ENCODE results near the gene NPB.

The NPB gene

GRCh38 chr17:81868674-81869220, 33.3 kb upstream of the NPB start:
- CTCF ChIA-PET = interaction anchor here (0.6 to 2.6 kb wide), 6 partner anchors 41 to 154 kb away, joined by 3 to 9 read pairs (median 4); partner anchors contain the start of genes CENPX and LRRC45
- no peak for TF ChIP-seq SP1 (IDR thresholded peaks at IDR 0.05)
- TF ChIP-seq, protein P1, sequence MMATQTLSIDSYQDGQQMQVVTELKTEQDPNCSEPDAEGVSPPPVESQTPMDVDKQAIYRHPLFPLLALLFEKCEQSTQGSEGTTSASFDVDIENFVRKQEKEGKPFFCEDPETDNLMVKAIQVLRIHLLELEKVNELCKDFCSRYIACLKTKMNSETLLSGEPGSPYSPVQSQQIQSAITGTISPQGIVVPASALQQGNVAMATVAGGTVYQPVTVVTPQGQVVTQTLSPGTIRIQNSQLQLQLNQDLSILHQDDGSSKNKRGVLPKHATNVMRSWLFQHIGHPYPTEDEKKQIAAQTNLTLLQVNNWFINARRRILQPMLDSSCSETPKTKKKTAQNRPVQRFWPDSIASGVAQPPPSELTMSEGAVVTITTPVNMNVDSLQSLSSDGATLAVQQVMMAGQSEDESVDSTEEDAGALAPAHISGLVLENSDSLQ (IDR thresholded peaks at IDR 0.05) = 0 out of 2 replicates have a peak, but pooled peaks have one; percentile 26
- DNase-seq (ENCODE audit: extremely low spot score) = peak; percentile 36
- POLR2A ChIA-PET = interaction anchor here (1.2 to 2.6 kb wide), 13 partner anchors 8 to 202 kb away, joined by 3 to 26 read pairs (median 5); partner anchors contain the start of genes ALYREF, ANAPC11, CCDC137 and CENPX

GRCh38 chr17:81869221-81870130, 32.6 kb upstream of the NPB start:
- TF ChIP-seq LEF1 (IDR thresholded peaks at IDR 0.05; ENCODE audit: borderline replicate concordance) = peak; percentile 90
- no peak for TF ChIP-seq ELF4 (IDR thresholded peaks at IDR 0.05)
- TF ChIP-seq CTBP1 (IDR thresholded peaks at IDR 0.05; ENCODE audit: borderline replicate concordance) = 0 out of 2 replicates have a peak, but pooled peaks have one; percentile 64
- TF ChIP-seq SUZ12 (IDR thresholded peaks at IDR 0.05) = no peak
- no peak for TF ChIP-seq ZNF384 (IDR thresholded peaks at IDR 0.05)
- no peak for TF ChIP-seq SP1 (IDR thresholded peaks at IDR 0.05)
- ChIA-PET CTCF (interaction anchor here (0.5 to 2.6 kb wide), 11 partner anchors 40 to 704 kb away, joined by 3 to 9 read pairs (median 3); partner anchors contain the start of genes ARL16, CENPX, HGS and LRRC45), POLR2A (interaction anchor here (0.7 to 2.6 kb wide), 27 partner anchors 9 to 229 kb away, joined by 3 to 26 read pairs (median 4); partner anchors contain the start of genes ALYREF, ANAPC11, ASPSCR1 and CCDC137)
- peak; percentile 74 for DNase-seq (ENCODE audit: extremely low spot score)

DNA sequence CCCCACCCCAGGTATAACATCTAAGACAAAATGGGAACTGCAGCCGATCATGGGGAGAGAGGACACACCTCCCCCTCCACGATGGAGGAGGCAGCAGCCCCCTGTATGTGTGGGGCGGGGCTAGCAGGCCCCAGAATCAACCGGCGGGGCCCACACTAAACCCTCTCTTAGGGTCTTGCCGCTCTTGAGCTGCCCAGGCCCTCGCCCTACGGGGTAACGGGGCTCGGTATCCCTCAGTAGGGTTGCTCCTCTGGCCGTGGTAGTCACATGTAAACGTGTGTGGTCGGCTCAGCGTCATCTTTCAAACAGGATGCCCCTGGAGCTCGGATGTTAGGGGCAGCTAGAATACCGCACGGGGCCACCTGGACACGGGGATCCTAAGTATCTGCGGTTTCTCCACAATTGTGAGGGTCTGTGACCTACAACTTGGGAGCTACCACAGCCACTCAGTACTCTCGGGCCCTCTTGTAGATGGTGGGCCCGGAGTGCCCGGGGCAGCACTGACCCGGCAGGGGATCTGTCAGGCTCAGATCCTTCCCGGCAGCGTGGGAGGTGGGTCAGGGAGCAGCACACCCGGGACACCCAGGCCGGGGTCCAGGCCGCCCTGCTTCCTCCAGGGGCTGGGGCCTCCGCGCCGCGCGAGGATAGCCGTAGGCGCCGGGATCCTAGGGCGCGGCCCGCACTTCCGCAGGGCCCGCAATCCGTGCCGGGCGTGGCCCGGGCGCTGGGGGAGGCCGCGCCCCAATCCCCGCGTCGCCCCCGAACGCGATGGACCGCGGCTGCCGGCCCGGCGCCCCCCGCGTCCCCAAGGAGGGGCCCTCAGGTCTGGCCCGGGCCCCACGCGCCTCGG, 31.7 kb upstream of the NPB start:
- ChIA-PET CTCF (interaction anchor here (1.1 to 2.2 kb wide), 2 partner anchors 56 to 152 kb away, joined by 3 to 6 read pairs; partner anchors contain the start of genes CENPX and LRRC45), POLR2A (interaction anchor here (0.8 to 2.6 kb wide), 24 partner anchors 9 to 228 kb away, joined by 3 to 26 read pairs (median 4); partner anchors contain the start of genes ALYREF, ANAPC11, ASPSCR1 and CENPX)
- DNase-seq (ENCODE audit: extremely low spot score) = no peak
- TF ChIP-seq LEF1 (IDR thresholded peaks at IDR 0.05; ENCODE audit: borderline replicate concordance) (peak; percentile 79; the same call in 1 of the 2 replicates), FOXM1 (IDR thresholded peaks at IDR 0.05; ENCODE audit: borderline replicate concordance) (0 out of 2 replicates have a peak, but pooled peaks have one; percentile 48), ELF4 (IDR thresholded peaks at IDR 0.05) (no peak)

DNA sequence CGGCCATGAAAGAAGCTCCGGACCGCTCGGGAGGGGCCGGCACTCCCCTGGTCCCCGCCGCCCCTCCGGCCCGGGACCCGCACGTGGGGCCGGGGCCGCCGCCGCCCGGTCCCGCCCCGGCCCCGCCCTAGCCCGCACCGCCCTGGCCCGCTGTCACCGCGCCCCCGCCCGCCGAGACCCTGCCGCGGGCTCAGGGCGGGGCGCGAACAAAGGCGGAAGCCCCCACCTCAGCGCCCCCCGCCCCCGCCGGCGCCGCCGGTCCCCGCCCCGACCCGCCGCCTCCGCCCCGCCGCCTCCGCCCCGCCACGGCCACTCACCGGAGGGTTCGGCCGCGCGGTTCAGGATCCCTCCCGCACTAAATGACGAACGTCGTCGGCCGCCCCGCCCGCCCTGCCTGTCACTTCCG, 31.1 kb upstream of the NPB start, which contains the start of gene ARHGDIA:
Gene ARHGDIA (minus strand): TSS at position 357 of the 406 bp plus-strand sequence. CDS start 1,407 bp downstream, outside the sequence.
- CTCF ChIA-PET = interaction anchor here (2.2 kb wide), 1 partner anchor 151 kb away, joined by 6 read pairs; the partner anchor contains the start of genes CENPX and LRRC45
- TF ChIP-seq ZNF384 (IDR thresholded peaks at IDR 0.05) = no peak
- no peak for TF ChIP-seq FOXM1 (IDR thresholded peaks at IDR 0.05; ENCODE audit: borderline replicate concordance)
- TF ChIP-seq SP1 (IDR thresholded peaks at IDR 0.05) = no peak
- no peak for TF ChIP-seq CTBP1 (IDR thresholded peaks at IDR 0.05; ENCODE audit: borderline replicate concordance)
- TF ChIP-seq, protein P1 (IDR thresholded peaks at IDR 0.05) = no peak
- TF ChIP-seq ARNT (IDR thresholded peaks at IDR 0.05) = no peak
- no peak for TF ChIP-seq L3MBTL2 (conservative IDR thresholded peaks at IDR 0.05)
- no peak for TF ChIP-seq SUZ12 (IDR thresholded peaks at IDR 0.05)
- TF ChIP-seq BHLHE40 (IDR thresholded peaks at IDR 0.05; ENCODE audit: borderline replicate concordance) = no peak
- TF ChIP-seq HDGF (IDR thresholded peaks at IDR 0.05; ENCODE audit: borderline replicate concordance) = no peak
- TF ChIP-seq NFRKB (IDR thresholded peaks at IDR 0.05) = no peak
- no peak for TF ChIP-seq LEF1 (IDR thresholded peaks at IDR 0.05; ENCODE audit: borderline replicate concordance)
- TF ChIP-seq ELF4 (IDR thresholded peaks at IDR 0.05) = no peak
- POLR2A ChIA-PET = interaction anchor here (1.0 to 2.6 kb wide), 11 partner anchors 15 to 228 kb away, joined by 3 to 26 read pairs (median 4); partner anchors contain the start of genes ALYREF, ANAPC11, ASPSCR1 and MAFG
- DNase-seq (ENCODE audit: extremely low spot score) = peak; percentile 48

GRCh38 chr17:81871387-81872230, 30.4 kb upstream of the NPB start:
- peak; percentile 96 for DNase-seq (ENCODE audit: extremely low spot score)
- CTCF ChIA-PET = interaction anchor here (0.6 kb wide), 1 partner anchor 21 kb away, joined by 5 read pairs; no protein-coding TSS in a partner anchor
- no peak for TF ChIP-seq SUZ12 (IDR thresholded peaks at IDR 0.05)
- no peak; the same call in 1 of the 2 replicates for TF ChIP-seq NFRKB (IDR thresholded peaks at IDR 0.05)
- TF ChIP-seq LEF1 (IDR thresholded peaks at IDR 0.05; ENCODE audit: borderline replicate concordance) = peak; percentile 96
- no peak for TF ChIP-seq FOXA1 (IDR thresholded peaks at IDR 0.05)
- peak; percentile 91 for TF ChIP-seq L3MBTL2 (conservative IDR thresholded peaks at IDR 0.05)
- peak; percentile 92 for TF ChIP-seq ELF4 (IDR thresholded peaks at IDR 0.05)
- TF ChIP-seq, protein P1 (IDR thresholded peaks at IDR 0.05) = peak; percentile 84
- TF ChIP-seq HDGF (IDR thresholded peaks at IDR 0.05; ENCODE audit: borderline replicate concordance) = no peak
- no peak for TF ChIP-seq CTBP1 (IDR thresholded peaks at IDR 0.05; ENCODE audit: borderline replicate concordance)
- no peak for TF ChIP-seq SP1 (IDR thresholded peaks at IDR 0.05)
- no peak for TF ChIP-seq FOXM1 (IDR thresholded peaks at IDR 0.05; ENCODE audit: borderline replicate concordance)
- peak; percentile 99 for TF ChIP-seq TARDBP (IDR thresholded peaks at IDR 0.05)
- no peak; the same call in 1 of the 2 replicates for TF ChIP-seq ARNT (IDR thresholded peaks at IDR 0.05)
- no peak for TF ChIP-seq FOXK2 (IDR thresholded peaks at IDR 0.05)
- no peak for TF ChIP-seq BHLHE40 (IDR thresholded peaks at IDR 0.05; ENCODE audit: borderline replicate concordance)
- TF ChIP-seq ZNF384 (IDR thresholded peaks at IDR 0.05) = no peak
- POLR2A ChIA-PET = interaction anchor here (0.5 to 3.6 kb wide), 19 partner anchors 9 to 227 kb away, joined by 3 to 30 read pairs (median 4); partner anchors contain the start of genes ALYREF, ANAPC11 and MAFG
